Measurements from ENCODE around the gene ZBTB7B.

ZBTB7B gene

GRCh38 chr1:155057788-155058211, 55.2 kb downstream of the ZBTB7B start:
- TF ChIP-seq, protein P1, sequence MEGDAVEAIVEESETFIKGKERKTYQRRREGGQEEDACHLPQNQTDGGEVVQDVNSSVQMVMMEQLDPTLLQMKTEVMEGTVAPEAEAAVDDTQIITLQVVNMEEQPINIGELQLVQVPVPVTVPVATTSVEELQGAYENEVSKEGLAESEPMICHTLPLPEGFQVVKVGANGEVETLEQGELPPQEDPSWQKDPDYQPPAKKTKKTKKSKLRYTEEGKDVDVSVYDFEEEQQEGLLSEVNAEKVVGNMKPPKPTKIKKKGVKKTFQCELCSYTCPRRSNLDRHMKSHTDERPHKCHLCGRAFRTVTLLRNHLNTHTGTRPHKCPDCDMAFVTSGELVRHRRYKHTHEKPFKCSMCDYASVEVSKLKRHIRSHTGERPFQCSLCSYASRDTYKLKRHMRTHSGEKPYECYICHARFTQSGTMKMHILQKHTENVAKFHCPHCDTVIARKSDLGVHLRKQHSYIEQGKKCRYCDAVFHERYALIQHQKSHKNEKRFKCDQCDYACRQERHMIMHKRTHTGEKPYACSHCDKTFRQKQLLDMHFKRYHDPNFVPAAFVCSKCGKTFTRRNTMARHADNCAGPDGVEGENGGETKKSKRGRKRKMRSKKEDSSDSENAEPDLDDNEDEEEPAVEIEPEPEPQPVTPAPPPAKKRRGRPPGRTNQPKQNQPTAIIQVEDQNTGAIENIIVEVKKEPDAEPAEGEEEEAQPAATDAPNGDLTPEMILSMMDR (conservative IDR thresholded peaks at IDR 0.05; ENCODE audit: low read length): no peak
- DNase-seq (ENCODE audit: low read depth): no peak
- H3K4me3 ChIP-seq (ENCODE audit: low read length): no peak overlapping the region

GRCh38 chr1:155060736-155061135, 58.1 kb downstream of the ZBTB7B start:
- TF ChIP-seq, protein P1 (conservative IDR thresholded peaks at IDR 0.05; ENCODE audit: low read length): no peak
- DNase-seq (ENCODE audit: low read depth): no peak
- no peak overlapping the region for H3K4me3 ChIP-seq (ENCODE audit: low read length)

DNA sequence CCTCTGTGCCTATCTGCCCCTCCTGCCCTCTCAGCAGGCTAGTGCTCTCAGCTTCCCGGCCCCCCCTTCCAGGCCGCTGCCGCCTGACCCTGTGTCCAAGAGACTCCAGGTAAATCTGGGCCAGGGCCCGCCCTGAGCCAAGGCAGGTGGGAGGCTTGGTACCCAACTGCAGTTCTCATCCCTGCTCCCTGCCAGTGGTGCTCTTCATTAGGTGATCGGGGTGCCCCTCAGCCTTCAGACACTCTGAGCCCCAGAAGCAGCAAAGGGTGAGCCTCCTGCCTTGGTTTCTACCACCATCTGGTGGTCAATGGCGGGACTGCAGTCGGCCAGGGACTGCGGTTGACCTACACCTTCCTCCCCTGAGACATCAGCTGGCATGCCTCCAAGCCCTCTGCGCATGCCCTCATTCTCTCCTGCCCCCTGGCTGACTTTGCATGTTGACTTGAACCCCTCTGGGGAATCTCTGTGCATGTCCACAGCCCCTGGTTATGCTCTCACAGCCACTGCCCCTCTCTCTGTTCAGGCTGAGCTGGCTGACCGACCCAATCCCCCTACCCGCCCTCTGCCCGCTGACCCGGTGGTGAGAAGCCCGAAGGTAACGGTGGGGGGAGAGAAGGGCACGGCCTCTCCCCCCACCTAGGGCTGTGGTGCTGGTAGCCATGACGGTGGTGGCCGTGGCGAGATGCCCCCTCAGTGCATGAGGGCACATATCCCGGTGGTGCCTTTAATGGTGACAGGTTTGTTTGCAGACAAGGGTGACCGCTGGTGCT, 59.0 kb downstream of the ZBTB7B start:
- peak; percentile 60 for DNase-seq (ENCODE audit: low read depth)
- no peak overlapping the region for H3K4me3 ChIP-seq (ENCODE audit: low read length)
- TF ChIP-seq, protein P1 (conservative IDR thresholded peaks at IDR 0.05; ENCODE audit: low read length): peak; percentile 97

GRCh38 chr1:155062151-155062686, 59.6 kb downstream of the ZBTB7B start:
- no peak overlapping the region for H3K4me3 ChIP-seq (ENCODE audit: low read length)
- DNase-seq (ENCODE audit: low read depth): no peak
- TF ChIP-seq, protein P1 (conservative IDR thresholded peaks at IDR 0.05; ENCODE audit: low read length): no peak

DNA sequence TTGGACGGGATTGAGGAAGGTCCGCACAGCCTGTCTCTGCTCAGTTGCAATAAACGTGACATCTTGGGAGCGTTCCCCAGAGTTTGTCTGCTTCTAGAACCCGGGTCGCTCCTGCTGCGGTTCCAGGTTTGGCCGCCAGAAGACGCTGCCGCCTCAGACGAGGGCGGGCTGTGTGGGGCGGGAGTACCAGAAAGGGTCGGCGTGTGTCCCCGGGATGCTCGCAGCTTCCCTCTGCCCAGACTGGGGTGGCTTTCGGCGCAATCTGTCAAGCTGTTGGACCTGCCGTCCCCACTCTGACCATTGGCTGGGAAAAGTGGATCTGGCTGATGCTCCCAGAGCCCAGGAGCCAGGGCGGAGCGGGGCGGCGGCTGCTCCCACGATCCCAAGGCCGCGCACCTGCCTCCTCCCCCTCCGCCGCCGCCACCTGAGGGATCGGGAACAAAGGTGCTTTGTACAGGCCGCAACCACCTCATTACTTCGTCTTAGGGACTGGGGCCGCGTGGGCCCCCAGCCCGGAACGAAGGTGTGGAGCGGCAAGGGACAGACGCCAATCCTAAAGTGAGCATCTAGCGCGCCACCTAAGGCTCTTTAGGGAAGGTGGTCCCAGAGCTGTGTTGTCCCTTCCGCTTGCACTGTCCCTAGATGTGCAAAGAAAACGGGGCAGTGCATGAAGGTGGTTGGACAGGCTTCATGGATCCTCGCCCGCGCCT, 60.3 kb downstream of the ZBTB7B start:
- TF ChIP-seq, protein P1 (conservative IDR thresholded peaks at IDR 0.05; ENCODE audit: low read length): peak; percentile 59
- DNase-seq (ENCODE audit: low read depth): no peak
- peak overlapping the region; percentile 92 for H3K4me3 ChIP-seq (ENCODE audit: low read length)

- H3K4me3 ChIP-seq (ENCODE audit: low read length): peak within 1 kb of the TSS; percentile 92
- TF ChIP-seq, protein P1 (conservative IDR thresholded peaks at IDR 0.05; ENCODE audit: low read length): no peak
- peak; percentile 64 for DNase-seq (ENCODE audit: low read depth)
Observed at GRCh38 chr1:155063550-155064110, 61.0 kb downstream of the ZBTB7B start, which contains the start of gene EFNA4. Gene EFNA4, plus strand, starts transcription at chr1:155063740. Its CDS starts 84 bp downstream, at chr1:155063824.

Measured in AG10803 (cell line).